ENCODE results near the gene TTLL1.

- TF ChIP-seq CTCF (IDR thresholded peaks at IDR 0.05) (no peak), POLR2A (IDR thresholded peaks at IDR 0.05) (no peak), EP300 (IDR thresholded peaks at IDR 0.05) (no peak)
These were observed 38.9 kb upstream of the TTLL1 start for GRCh38 chr22:43128116-43128515.

Measured in sigmoid colon (tissue), 4 donors.